HG02938 (cell line): ENCODE results near the gene SUPT6H.
A peak's percentile ranks its signal among the peaks of the same experiment; 100 is the strongest.
"Not testable (repeated sequence)": the region's sequence is repeated elsewhere in the genome, so short reads cannot be mapped to it uniquely, and the experiment has no call there.

Experiments used
- ATAC-seq: cut with Tn5 transposase; IDR thresholded peaks from one replicate; pipeline ENCODE4 v1.9.1; 2021; ENCODE audit warnings: mild to moderate bottlenecking, moderate library complexity; ENCODE audit not compliant: unreplicated experiment

The SUPT6H gene

DNA sequence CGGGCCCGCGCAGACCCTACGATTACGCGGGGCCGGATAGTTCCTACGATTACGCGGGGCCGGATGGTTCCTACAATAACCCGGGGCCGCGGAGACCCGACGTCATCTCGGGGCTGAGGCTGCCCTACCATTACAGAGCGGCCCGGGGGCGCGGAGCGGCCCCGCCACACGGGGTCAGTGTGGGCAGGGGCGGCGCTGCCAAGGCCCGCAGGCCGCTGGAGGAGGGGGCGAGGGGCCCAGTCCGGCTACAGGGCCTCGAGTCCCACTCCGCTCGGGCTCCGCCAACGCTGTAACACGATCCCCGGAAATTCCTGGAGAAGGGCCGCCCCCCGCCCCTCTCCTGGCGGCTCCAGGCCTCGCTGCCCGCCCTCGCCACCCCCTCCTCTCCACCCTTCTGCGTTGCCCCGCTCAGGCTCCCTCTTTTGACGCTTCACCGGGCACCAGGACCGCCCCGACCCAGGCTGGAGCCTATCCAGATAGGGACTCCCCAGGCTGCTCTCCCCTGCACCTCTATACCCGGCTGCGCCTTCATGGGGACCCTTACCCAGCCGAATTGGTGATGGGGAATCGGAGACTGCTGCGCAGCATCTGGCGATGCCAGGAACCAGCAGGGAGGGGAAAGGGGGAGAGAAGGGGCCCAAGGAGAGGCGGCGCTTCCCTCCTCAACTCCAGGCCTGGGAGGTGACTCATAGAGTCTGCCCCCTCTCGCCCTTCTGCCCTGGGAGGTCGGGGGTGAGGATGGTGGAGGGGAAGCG is 55.8 kb downstream of the SUPT6H start, which contains the start of gene RAB34:
Gene RAB34, minus strand, starts transcription at position 291 of the 755 bp plus-strand sequence. CDS start 602 bp downstream, outside the sequence.
- no peak for ATAC-seq

DNA sequence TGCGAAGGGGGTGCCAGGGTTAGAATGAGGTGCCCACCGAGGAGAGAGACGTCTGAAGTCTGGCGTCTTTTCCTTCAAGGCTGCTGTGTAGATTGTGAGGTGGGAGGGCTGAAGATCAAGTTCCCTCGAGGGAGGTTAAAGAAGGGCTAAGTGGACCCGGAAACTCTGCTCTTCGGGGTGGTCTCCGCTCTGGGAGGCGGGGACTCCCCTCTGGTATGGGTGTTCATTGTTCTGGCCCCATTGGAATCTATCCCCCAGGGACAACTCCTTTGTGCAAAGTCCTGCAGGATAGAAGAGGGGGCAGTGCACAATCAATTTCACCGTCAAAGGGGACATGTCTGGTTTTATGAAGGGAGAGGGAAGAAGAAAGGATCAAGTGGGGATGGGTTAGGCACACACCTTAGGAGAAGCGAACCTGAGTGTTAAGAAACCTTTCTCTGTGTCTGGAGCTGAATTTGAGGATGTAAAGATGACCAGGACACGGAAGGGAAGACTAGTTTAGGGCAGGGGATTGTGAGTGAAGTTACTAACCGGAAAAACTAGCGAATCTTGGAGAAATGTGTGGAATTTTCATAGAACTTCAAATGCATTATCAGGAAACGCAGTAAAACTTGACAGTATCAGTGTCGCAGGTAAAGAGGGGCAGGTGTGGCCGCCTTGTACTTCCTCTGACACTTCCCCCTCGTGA is 56.5 kb downstream of the SUPT6H start:
- no peak for ATAC-seq

DNA sequence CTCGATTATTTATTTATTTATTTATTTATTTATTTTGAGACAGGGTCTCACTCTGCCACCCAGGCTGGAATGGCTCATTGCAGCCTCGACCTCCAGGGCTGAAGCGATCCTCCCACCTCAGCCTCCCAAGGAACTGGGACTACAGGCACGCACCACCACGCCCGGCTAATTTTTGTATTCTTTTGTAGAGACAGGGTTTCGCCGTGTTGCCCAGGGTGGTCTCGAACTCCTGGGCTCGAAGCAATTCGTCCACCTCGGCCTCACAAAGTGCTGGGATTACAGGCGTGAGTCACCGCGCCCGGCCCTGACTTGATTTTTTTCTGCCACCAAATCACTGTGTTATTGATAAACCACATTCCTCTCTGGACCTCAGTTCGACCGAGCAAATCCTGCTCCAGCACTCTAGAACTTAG is 57.0 kb downstream of the SUPT6H start:
- ATAC-seq: no peak

- no peak for ATAC-seq
Measured at GRCh38 chr17:28720247-28720996, 58.4 kb downstream of the SUPT6H start.

GRCh38 chr17:28720997-28721329 is 59.0 kb downstream of the SUPT6H start:
- ATAC-seq: not testable (repeated sequence)

- ATAC-seq: no peak
Measured at GRCh38 chr17:28722417-28723158, 60.6 kb downstream of the SUPT6H start.

- ATAC-seq: no peak
Measured at GRCh38 chr17:28723159-28723835, 61.3 kb downstream of the SUPT6H start.

- not testable (repeated sequence) for ATAC-seq
Measured at GRCh38 chr17:28723836-28724499, 62.0 kb downstream of the SUPT6H start.

GRCh38 chr17:28724500-28725165 is 62.6 kb downstream of the SUPT6H start:
- ATAC-seq: no peak

DNA sequence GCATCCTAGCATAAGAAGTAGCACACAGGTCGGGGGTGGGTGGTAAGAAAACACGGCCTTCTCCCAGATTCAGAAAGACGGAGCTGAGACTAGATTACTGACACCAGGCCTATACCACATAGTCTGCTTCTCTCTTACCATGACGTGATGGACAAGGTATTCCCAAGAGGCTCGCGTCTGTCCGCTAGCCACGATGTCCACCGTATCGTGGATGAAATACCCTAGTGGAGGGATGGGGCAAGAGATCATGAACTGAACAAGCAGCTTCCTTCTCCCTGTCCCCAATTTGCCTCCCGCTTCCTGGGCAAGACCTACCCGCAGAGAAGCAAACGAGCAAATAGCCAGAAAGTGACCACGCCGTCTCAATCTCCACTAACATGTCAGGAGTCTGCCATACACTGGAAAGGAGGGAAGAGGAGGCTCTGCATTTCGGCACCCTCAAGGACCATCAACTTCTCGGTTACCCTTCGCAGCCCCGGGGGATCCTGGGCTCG is 63.2 kb downstream of the SUPT6H start:
- no peak for ATAC-seq

DNA sequence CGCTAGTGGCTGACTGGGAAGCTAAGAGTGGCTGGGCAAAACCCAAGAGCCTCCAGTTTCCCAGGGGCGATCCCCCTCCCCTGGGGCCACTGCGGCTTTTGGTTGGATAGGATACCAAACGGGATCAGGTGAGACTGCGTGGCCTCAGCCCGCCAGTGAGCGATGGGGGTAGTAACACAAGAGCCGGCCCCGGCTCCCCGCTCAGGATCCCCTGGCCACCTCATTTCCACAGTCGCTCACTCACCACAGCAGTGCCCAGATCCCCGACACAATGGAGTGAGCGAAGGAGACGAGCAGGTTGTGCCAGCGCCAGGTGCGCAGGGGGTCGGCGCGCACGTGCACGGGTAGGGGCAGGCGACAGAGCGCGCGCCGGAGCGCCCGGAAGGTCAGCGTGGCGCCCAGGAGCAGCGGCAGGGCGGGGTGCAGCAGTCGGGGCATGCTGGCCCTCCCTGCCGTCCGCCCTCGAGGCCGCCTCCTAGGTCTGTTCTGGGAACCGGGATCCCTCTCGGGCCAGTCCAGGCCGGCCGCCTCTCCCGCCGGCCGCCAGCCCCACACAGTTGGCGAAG is 63.7 kb downstream of the SUPT6H start:
- ATAC-seq: no peak

GRCh38 chr17:28726226-28726626 is 64.2 kb downstream of the SUPT6H start, which contains the start of gene TLCD1:
TSS of gene TLCD1 (minus strand) at chr17:28726233. CDS start at chr17:28726097, 136 bp downstream.
- ATAC-seq: no peak

GRCh38 chr17:28726627-28727491 is 64.9 kb downstream of the SUPT6H start:
- peak; percentile 40 for ATAC-seq

- peak; percentile 28 for ATAC-seq
Measured at GRCh38 chr17:28728364-28729200, 66.6 kb downstream of the SUPT6H start, which contains the start of gene NEK8. TSS of gene NEK8 (plus strand) at chr17:28728788. CDS start at chr17:28728814, 26 bp downstream.

DNA sequence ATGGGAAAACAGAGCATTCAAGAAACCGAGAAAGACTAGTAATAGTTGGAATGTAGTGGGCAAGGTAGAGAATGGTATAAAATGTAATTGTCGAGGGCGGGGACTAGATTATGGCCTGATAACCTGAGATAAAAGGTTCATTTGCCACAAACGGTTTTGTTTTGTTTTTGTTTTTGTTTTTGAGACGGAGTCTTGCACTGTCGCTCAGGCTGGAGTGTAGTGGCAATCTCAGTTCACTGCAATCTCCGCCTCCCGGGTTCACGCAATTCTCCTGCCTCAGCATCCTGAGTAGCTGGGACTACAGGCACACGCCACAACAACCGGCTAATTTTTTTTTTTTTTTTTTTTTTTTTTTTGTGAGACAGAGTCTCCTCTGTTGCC is 67.9 kb downstream of the SUPT6H start:
- ATAC-seq: no peak

- no peak for ATAC-seq
Measured at GRCh38 chr17:28733346-28733745, 71.3 kb downstream of the SUPT6H start.
